ENCODE results near the gene NIT1.

NIT1 gene

DNA sequence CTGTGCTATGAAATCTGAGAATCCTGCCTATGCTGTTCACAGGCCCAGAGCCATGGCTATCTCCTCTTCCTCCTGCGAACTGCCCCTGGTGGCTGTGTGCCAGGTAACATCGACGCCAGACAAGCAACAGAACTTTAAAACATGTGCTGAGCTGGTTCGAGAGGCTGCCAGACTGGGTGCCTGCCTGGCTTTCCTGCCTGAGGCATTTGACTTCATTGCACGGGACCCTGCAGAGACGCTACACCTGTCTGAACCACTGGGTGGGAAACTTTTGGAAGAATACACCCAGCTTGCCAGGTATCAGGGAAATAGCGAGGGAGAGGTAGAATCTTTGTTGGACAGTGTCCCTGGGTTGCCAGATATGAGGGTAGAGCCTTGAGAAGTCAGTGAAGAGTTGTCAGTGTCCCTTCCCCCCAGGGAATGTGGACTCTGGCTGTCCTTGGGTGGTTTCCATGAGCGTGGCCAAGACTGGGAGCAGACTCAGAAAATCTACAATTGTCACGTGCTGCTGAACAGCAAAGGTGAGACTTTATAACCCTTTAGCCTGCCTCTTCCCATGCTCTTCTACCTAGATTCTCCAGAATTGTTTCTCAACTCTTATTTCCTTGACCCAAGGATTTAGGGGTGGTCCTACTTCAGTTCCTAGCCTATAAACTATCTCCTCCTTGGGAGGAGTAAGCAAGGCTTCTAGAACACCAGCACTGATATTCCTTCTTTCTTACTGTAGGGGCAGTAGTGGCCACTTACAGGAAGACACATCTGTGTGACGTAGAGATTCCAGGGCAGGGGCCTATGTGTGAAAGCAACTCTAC is 1.4 kb downstream of the NIT1 start:
- ATAC-seq (peak; percentile 73), DNase-seq (ENCODE audit: low spot score in 2 of 2) (peak in 1 of 2 donors; percentile 74)
- H3K27ac Mint-ChIP-seq = peak overlapping the region; percentile 97
- H3K4me1 Mint-ChIP-seq = peaks cover 36% of the 10 kb centered on the region
- no peaks in the 10 kb centered on the region for H3K9me3 Mint-ChIP-seq
- peaks cover 81% of the 10 kb centered on the region for H3K36me3 Mint-ChIP-seq
- H3K4me3 Mint-ChIP-seq = peak overlapping the region; percentile 96

DNA sequence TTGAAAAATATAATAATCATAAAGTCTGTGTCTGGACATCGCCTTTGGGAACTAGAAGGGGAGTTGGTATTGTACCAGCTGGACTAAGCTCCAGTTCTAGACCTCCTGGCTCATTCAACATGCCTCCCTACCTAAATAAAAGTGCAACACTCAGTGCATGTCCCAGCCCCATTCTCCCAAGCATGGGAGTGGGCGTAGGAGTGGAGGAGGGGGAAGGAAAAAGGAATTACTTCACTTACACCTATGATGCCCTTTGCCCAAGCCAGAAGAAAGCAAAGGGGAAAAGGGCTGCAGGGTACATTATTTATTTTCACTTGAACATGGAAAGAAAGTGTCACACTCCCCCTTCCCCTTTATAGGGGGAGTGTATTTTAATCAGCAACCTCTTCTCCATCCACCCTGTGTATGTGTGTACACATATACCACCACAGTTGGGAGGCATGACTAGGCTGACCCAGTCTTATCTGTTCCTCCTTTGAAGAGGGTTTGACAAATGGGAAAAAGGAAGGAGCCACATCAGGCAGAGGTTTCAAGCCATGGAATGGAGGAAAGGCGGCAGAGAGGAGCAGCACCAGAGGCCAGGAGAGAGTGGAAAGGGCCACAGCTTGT is 3.2 kb downstream of the NIT1 start:
- no peak for ATAC-seq
- peak overlapping the region; percentile 76 for H3K27ac Mint-ChIP-seq
- H3K9me3 Mint-ChIP-seq = no peaks in the 10 kb centered on the region
- H3K4me1 Mint-ChIP-seq = peaks cover 30% of the 10 kb centered on the region
- no peak overlapping the region for H3K4me3 Mint-ChIP-seq
- peaks cover 84% of the 10 kb centered on the region for H3K36me3 Mint-ChIP-seq
- no peak for DNase-seq (ENCODE audit: low spot score in 2 of 2)

- no peaks in the 10 kb centered on the region for H3K9me3 Mint-ChIP-seq
- no peak for DNase-seq (ENCODE audit: low spot score in 2 of 2)
- no peak for ATAC-seq
- H3K4me3 Mint-ChIP-seq = no peak overlapping the region
- peaks cover 31% of the 10 kb centered on the region for H3K4me1 Mint-ChIP-seq
- peaks cover 91% of the 10 kb centered on the region for H3K36me3 Mint-ChIP-seq
- peak overlapping the region; percentile 76 for H3K27ac Mint-ChIP-seq
These were observed 3.9 kb downstream of the NIT1 start for GRCh38 chr1:161121834-161122233.

GRCh38 chr1:161122967-161123366 is 5.1 kb downstream of the NIT1 start:
- Mint-ChIP-seq H3K4me3 (no peak overlapping the region), H3K36me3 (peaks cover 94% of the 10 kb centered on the region), H3K27ac (peak overlapping the region; percentile 15), H3K9me3 (no peaks in the 10 kb centered on the region), H3K4me1 (peaks cover 42% of the 10 kb centered on the region)
- ATAC-seq = no peak
- no peak for DNase-seq (ENCODE audit: low spot score in 2 of 2)

DNA sequence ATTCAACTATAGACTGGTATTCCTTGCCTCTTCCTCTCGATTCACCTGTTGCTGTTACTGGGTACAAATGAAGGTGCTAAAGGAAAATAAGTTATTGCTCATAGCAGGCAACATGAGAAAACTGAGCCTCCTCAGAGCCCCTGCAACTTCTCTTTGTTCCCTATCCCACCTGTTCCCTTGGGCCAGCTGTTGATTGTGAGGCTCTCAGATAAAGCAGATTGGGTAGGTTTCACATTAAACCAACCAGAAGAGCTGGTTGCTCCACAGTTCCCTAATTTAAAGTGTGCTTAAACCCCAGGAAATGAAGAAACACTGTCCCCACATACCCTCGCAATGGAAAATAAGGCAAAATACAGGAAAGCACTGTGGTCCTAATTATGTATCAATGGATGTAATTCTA is 9.7 kb downstream of the NIT1 start:
- Mint-ChIP-seq H3K27ac (peak overlapping the region; percentile 1), H3K4me3 (no peak overlapping the region), H3K9me3 (no peaks in the 10 kb centered on the region), H3K36me3 (peaks cover 93% of the 10 kb centered on the region), H3K4me1 (peaks cover 59% of the 10 kb centered on the region)
- ATAC-seq (no peak), DNase-seq (ENCODE audit: low spot score in 2 of 2) (no peak)

GRCh38 chr1:161128591-161129420 is 10.9 kb downstream of the NIT1 start:
- Mint-ChIP-seq H3K9me3 (no peaks in the 10 kb centered on the region), H3K36me3 (peaks cover 82% of the 10 kb centered on the region), H3K27ac (peak overlapping the region; percentile 1), H3K4me1 (peaks cover 59% of the 10 kb centered on the region), H3K4me3 (no peak overlapping the region)
- DNase-seq (ENCODE audit: low spot score in 2 of 2) = no peak
- no peak for ATAC-seq

GRCh38 chr1:161130266-161130665 is 12.4 kb downstream of the NIT1 start:
- peaks cover 64% of the 10 kb centered on the region for H3K4me1 Mint-ChIP-seq
- no peak for DNase-seq (ENCODE audit: low spot score in 2 of 2)
- no peak for ATAC-seq
- H3K9me3 Mint-ChIP-seq = no peaks in the 10 kb centered on the region
- peaks cover 67% of the 10 kb centered on the region for H3K36me3 Mint-ChIP-seq
- H3K4me3 Mint-ChIP-seq = no peak overlapping the region
- H3K27ac Mint-ChIP-seq = no peak overlapping the region

DNA sequence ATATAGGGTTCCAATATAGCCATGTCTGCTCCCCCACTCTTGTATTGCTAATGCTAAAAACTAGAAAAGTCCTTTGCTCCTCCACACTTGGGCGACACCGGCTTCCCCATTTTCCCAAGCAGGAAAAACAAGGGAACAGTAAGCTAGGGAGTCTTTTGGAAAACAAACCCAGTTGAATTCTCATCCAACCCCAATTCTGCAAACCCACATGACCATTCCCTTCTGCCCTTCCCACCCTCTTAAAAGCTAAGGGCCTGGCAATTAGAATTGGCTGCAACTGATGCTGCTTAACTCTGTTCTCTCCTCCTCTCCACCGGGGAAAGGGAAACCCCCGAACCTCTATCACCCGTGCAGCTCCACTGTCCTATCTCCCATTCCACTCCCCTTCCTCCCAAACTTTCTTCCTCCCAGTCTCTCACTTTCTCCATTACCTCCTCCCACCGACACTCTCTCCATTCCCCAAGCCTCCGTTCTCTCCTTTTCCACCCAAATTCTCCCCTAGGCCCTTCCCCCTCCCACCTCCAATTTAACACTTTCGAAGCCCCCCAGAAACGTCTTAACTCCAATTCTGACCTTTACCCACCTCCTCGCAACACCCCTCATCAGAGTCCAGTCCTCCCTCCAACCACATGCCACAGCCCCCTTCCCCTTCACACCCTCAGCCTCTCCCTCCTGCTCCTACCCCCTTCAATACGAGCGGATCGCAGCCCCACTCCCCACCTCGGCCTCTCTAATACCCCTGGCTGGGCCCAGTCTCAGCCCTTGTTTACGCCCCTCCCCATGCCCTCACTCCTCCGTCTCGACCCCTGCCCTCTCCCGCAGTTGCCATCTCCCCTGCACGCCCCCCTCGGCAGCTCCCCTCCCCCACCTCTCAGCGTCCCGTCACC is 13.9 kb downstream of the NIT1 start:
- DNase-seq (ENCODE audit: low spot score in 2 of 2) = peak in 1 of 2 donors; percentile 63

DNA sequence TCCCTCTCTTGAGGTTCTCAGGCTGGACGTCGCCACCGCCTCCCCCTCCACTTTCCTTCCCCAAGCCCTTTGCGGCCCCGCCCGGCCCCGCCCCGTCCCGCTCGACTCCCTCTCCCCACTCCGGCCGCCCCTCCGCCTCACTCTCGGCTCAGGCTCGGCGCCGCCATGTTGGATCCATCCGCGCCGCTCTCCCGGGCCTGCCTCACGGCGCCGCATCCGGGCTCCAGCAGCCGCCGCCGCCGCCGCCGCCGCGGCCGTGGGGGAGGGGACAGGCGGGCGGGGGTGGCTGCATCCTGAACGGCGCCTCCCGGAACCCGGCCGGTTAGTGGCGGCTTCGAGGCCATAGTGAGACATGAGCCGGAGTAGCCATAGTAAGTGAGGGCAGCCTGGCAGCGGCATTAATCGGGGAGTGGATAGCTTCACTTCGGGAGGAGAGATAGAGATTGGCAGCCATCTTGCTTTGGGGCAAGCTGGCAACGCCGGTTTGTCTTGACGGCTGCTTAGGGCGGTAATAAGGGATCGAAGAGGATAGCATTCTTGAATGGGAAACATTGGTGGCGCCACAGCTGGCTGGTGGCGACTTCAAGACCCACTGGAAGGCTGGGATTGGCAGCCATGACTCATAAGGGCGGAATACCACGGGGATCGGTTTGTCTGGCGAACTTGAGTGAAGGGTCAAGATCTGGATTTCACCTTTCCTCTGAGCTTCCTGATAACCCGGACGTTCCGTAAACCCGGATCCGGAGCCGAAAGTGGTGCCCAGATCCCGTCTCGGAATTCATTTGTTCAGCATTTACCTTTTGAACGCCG is 14.7 kb downstream of the NIT1 start, which contains the start of gene DEDD:
Gene DEDD, minus strand, starts transcription at position 258 of the 810 bp plus-strand sequence. CDS start 8,205 bp downstream, outside the sequence.
- H3K36me3 Mint-ChIP-seq = peaks cover 44% of the 10 kb centered on the region
- ATAC-seq (peak; percentile 97), DNase-seq (ENCODE audit: low spot score in 2 of 2) (peak; percentile 86 to 92)
- H3K4me1 Mint-ChIP-seq = peaks cover 46% of the 10 kb centered on the region
- H3K27ac Mint-ChIP-seq = no peak within 1 kb of the TSS
- H3K9me3 Mint-ChIP-seq = no peaks in the 10 kb centered on the region
- H3K4me3 Mint-ChIP-seq = no peak within 1 kb of the TSS

More for the DNA sequence above, 13.9 kb downstream of the NIT1 start:
- Mint-ChIP-seq H3K36me3 (peaks cover 52% of the 10 kb centered on the region), H3K9me3 (no peaks in the 10 kb centered on the region), H3K4me1 (peaks cover 54% of the 10 kb centered on the region), H3K27ac (no peak overlapping the region), H3K4me3 (no peak overlapping the region)
- no peak for ATAC-seq

GRCh38 chr1:161133220-161133740 is 15.4 kb downstream of the NIT1 start:
- H3K36me3 Mint-ChIP-seq = peaks cover 37% of the 10 kb centered on the region
- peaks cover 39% of the 10 kb centered on the region for H3K4me1 Mint-ChIP-seq
- H3K4me3 Mint-ChIP-seq = no peak overlapping the region
- DNase-seq (ENCODE audit: low spot score in 2 of 2) = no peak
- H3K9me3 Mint-ChIP-seq = no peaks in the 10 kb centered on the region
- H3K27ac Mint-ChIP-seq = no peak overlapping the region
- no peak for ATAC-seq

DNA sequence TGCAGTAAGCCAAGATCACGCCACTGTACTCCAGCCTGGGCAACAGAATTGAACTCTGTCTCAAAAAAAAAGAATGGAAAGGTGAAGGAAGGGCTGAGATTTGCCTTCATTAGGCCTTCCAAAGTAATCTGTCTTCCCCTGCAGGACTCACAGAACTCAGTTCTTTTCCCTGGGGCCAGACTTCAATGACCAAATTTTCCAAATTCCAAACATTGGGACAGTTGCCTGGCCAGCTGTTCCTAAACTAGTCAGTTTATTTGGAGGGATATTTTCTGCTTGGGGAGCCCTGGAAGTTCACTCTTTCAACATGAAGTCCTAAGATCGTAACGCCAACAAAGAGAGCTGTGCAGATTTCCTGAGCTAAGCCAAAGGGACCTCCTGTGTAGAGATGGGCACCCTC is 20.0 kb downstream of the NIT1 start:
- ATAC-seq = no peak
- Mint-ChIP-seq H3K4me3 (no peak overlapping the region), H3K27ac (peak overlapping the region; percentile 14), H3K9me3 (no peaks in the 10 kb centered on the region), H3K36me3 (no peaks in the 10 kb centered on the region), H3K4me1 (peaks cover 6% of the 10 kb centered on the region)
- DNase-seq (ENCODE audit: low spot score in 2 of 2) = no peak

DNA sequence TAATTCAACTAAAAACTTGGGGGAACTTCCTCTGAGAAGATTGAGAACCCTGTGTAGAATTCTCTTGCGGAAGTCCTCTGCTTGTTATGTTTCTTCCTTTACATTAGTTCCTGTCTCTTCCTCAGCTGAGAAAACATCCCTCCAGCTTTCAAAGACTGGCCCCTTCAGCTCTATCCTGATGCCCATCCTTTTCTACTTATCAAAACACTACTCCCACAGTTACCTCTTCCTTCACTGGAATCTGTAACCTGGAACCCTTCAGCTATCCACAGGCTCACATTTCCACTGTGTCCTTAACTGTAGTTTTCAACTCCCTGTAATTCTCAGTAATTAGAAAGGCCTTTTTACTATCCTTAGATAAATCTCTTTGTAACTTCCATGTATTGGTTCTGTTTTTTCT is 20.5 kb downstream of the NIT1 start:
- H3K4me3 Mint-ChIP-seq = no peak overlapping the region
- peak overlapping the region; percentile 14 for H3K27ac Mint-ChIP-seq
- no peak for DNase-seq (ENCODE audit: low spot score in 2 of 2)
- H3K36me3 Mint-ChIP-seq = no peaks in the 10 kb centered on the region
- no peaks in the 10 kb centered on the region for H3K9me3 Mint-ChIP-seq
- no peak for ATAC-seq
- H3K4me1 Mint-ChIP-seq = peaks cover 6% of the 10 kb centered on the region

DNA sequence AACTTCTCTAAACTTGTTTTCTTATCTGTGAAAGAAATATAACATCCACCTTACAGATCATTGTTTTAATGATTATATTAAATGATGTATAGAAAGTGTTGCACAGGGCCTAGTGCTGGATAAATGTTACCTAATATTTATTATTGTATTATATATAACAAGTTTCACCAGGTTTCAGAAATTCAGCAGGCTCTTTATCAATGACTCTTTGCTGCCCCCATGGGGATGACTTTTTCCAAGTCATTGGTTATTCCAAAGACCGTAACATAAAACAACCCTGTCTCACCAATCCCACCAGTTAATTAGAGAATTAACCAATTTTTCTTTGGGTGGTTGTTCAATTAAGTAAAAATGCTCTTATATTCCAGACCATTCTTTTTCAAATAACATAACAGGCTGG is 21.9 kb downstream of the NIT1 start:
- H3K9me3 Mint-ChIP-seq = no peaks in the 10 kb centered on the region
- DNase-seq (ENCODE audit: low spot score in 2 of 2) = no peak
- no peak for ATAC-seq

More for the DNA sequence above, 21.9 kb downstream of the NIT1 start:
- no peak overlapping the region for H3K4me3 Mint-ChIP-seq
- H3K4me1 Mint-ChIP-seq = peaks cover 6% of the 10 kb centered on the region
- no peaks in the 10 kb centered on the region for H3K36me3 Mint-ChIP-seq
- H3K27ac Mint-ChIP-seq = no peak overlapping the region

Data from stimulated activated effector memory CD8-positive, alpha-beta T cell treated with anti-CD3 and anti-CD28 coated beads, Interleukin-12 subunit alpha, Interleukin-12 subunit beta, amount 100 ng/mL, for 72 hours (primary cell).